DND-41 (cell line): ENCODE measurements around the gene RNF25.
A peak's percentile ranks its signal among the peaks of the same experiment; 100 is the strongest.

ENCODE experiments used
- EZH2 ChIP-seq: IDR thresholded peaks from 3 replicates; pipeline ENCODE4 v1.6.1; 2012; ENCODE audit warnings: borderline replicate concordance, low read depth, mild to moderate bottlenecking, moderate library complexity, low read length, inconsistent platforms; ENCODE audit not compliant: severe bottlenecking
- TF ChIP-seq, protein P1 (sequence below): IDR thresholded peaks from 2 replicates; pipeline ENCODE4 v1.5.1; 2012; ENCODE audit warnings: borderline replicate concordance, low read length, moderate library complexity, mild to moderate bottlenecking; ENCODE audit not compliant: poor library complexity, severe bottlenecking; ENCODE audit errors: extremely low read depth

DNA sequence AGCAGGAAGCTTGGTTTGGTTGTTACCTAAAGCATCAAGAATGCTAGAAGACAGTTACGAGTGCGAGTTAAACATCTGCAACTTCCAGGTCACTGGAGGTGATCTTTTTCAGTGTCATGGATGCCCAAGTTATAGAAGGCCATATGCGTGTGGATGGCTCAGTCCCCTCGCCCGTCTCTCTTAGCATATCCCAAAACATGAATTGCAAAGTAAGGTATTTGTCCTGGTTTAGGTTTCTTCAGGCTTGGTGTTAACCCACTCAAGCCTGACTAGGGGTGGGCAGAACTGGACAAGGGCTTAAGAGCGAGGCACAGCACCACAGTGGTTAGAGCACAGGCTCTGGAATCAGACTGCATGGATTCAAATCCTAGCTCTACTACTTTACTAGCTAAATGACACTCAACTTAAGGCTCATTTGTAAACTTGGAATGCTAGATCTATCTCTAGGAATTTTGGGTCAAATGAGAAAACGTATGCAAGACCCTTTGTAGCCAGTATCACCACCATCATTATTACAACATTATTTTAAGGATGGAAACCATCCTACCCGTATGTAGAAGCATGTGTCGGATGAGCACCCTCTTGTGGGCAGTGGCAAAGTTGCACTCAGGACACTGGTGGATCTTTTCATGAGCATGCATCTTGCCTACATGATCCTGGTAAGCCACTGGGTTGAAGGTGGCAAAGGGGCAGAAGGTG lies 23.6 kb downstream of the RNF25 start:
- TF ChIP-seq EZH2 = no peak
- TF ChIP-seq, protein P1, sequence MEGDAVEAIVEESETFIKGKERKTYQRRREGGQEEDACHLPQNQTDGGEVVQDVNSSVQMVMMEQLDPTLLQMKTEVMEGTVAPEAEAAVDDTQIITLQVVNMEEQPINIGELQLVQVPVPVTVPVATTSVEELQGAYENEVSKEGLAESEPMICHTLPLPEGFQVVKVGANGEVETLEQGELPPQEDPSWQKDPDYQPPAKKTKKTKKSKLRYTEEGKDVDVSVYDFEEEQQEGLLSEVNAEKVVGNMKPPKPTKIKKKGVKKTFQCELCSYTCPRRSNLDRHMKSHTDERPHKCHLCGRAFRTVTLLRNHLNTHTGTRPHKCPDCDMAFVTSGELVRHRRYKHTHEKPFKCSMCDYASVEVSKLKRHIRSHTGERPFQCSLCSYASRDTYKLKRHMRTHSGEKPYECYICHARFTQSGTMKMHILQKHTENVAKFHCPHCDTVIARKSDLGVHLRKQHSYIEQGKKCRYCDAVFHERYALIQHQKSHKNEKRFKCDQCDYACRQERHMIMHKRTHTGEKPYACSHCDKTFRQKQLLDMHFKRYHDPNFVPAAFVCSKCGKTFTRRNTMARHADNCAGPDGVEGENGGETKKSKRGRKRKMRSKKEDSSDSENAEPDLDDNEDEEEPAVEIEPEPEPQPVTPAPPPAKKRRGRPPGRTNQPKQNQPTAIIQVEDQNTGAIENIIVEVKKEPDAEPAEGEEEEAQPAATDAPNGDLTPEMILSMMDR = peak; percentile 96
